Psoas muscle (tissue), 8 donors: ENCODE results near the gene KCNA10. TPM values are rescaled to one million over a fixed set of nuclear protein-coding genes. Genes with fewer than 3 reads are reported as not detected.

Experiments used
- ATAC-seq, 4 donors: fragments of 200-7000 bp; cut with Tn5 transposase; one replicate each; pipeline ENCODE4 v1.9.1; 2020; ENCODE audit warnings: moderate library complexity in 3 of 4, mild to moderate bottlenecking in 2 of 4
- DNase-seq, 2 donors: peaks; one replicate each; pipeline ENCODE4 v3.0.0-alpha.2; 2020
- H3K27ac ChIP-seq: fragments of 200-600 bp; one replicate; pipeline ENCODE4 v1.8.0; 2022
- H3K27me3 ChIP-seq, 3 donors: fragments of 200-600 bp in 1 of 3; one replicate each; pipeline versions ENCODE4 v1.6.1 to v1.8.0; 2013 to 2022; ENCODE audit warnings: low read length in 2 of 3, mild to moderate bottlenecking in 2 of 3, moderate library complexity in 1 of 3; ENCODE audit not compliant: insufficient read depth in 3 of 3
- H3K36me3 ChIP-seq, 2 donors: fragments of 200-600 bp in 1 of 2; one replicate each; pipeline versions ENCODE4 v1.6.1 to v1.8.0; 2013 to 2022; ENCODE audit warnings: low read depth in 1 of 2, mild to moderate bottlenecking in 1 of 2, moderate library complexity in 1 of 2; ENCODE audit not compliant: insufficient read depth in 1 of 2
- H3K4me1 ChIP-seq: fragments of 200-600 bp; one replicate; pipeline ENCODE4 v1.8.0; 2022
- H3K4me3 ChIP-seq: fragments of 200-600 bp; one replicate; pipeline ENCODE4 v1.8.0; 2022; ENCODE audit warnings: mild to moderate bottlenecking
- H3K9me3 ChIP-seq: fragments of 200-600 bp; one replicate; pipeline ENCODE4 v1.8.0; 2022
- CTCF ChIP-seq: fragments of 200-600 bp; IDR thresholded peaks from one replicate; pipeline ENCODE4 v1.8.0; 2022; ENCODE audit warnings: antibody characterized with exemption
- WGBS, 3 donors: extraction: QIAGEN DNeasy Blood & Tissue Kit; methylation state at CpG; one replicate each; pipeline versions ENCODE4 v1.1.6 to v1.1.7; 2013; 5-methylcytosine and 5-hydroxymethylcytosine counted together
- intact Hi-C, 2 donors: fragments of 100-400 bp; cut with DNase I; formaldehyde crosslinking; loops; one replicate each; pipeline versions ENCODE4 v1.11.0 to v1.14.2; 2022
- polyA plus RNA-seq, 3 donors: library from polyadenylated mRNA; stranded (reverse); fragments of 200-250 nt; gene quantifications; one replicate each; pipeline ENCODE4 v1.2.3, GENCODE V29; 2013
- total RNA-seq, 4 donors: library from RNA; stranded (reverse); fragmentation: NEBNext Ultra II Directional in 2 of 4; extraction: Animal tissue kit (Norgen Biotek cat#: 25700) in 2 of 4; gene quantifications; one replicate each; pipeline versions ENCODE4 v1.2.1 to v1.2.4, GENCODE V29; 2021 to 2023
- donor health status: healthy with polysubstance abuse.
- donor health status: DM: no; HTN: no; CAD: no; lungs with moderate emphysema.
- donor health status: Bipolar disorder and iron deficiency.
- donor health status: healthy.
- donor health status: DM: yes; HTN: yes; CAD: no.
- donor health status: DM: no; HTN: no; CAD: no.
- donor health status: DM: no; HTN: no; CAD: no.
- donor health status: DM: yes; HTN: yes; CAD: no.

KCNA10 gene
- total and polyA plus RNA-seq, 7 donors: not detected

- WGBS, 3 donors: 79 to 97% (median 89%) methylated on average over 5 of the region's 5 CpGs
- no peaks in the 10 kb centered on the region for H3K4me1 ChIP-seq
- no peaks in the 10 kb centered on the region for H3K36me3 ChIP-seq
- no peak overlapping the region for H3K27ac ChIP-seq
- no peaks in the 10 kb centered on the region for H3K9me3 ChIP-seq
- no peak for ATAC-seq
- no peak for TF ChIP-seq CTCF
- H3K4me3 ChIP-seq: no peak overlapping the region
- intact Hi-C loops: loop anchor here in 1 of 2 donors (10.0 kb wide), 2 partner anchors 78 to 288 kb away; no protein-coding TSS in a partner anchor
- H3K27me3 ChIP-seq: no peaks in the 10 kb centered on the region
- no peak for DNase-seq
These were observed 25.8 kb downstream of the KCNA10 start for GRCh38 chr1:110493059-110493699.

- no peaks in the 10 kb centered on the region for H3K27me3 ChIP-seq
These were observed 26.4 kb downstream of the KCNA10 start for GRCh38 chr1:110492573-110492972.

GRCh38 chr1:110490791-110491451, 28.1 kb downstream of the KCNA10 start:
- ATAC-seq: no peak
- intact Hi-C loops: loop anchor here in 1 of 2 donors (10.0 kb wide), 2 partner anchors 76 to 286 kb away; no protein-coding TSS in a partner anchor

More at GRCh38 chr1:110492573-110492972, 26.4 kb downstream of the KCNA10 start:
- H3K36me3 ChIP-seq: no peaks in the 10 kb centered on the region
- no peak overlapping the region for H3K4me3 ChIP-seq
- no peaks in the 10 kb centered on the region for H3K9me3 ChIP-seq
- 72 to 86% (median 74%) methylated on average over 7 of the region's 7 CpGs for WGBS, 3 donors
- TF ChIP-seq CTCF: no peak
- H3K27ac ChIP-seq: no peak overlapping the region
- intact Hi-C loops: loop anchor here in 1 of 2 donors (10.0 kb wide), 2 partner anchors 78 to 288 kb away; no protein-coding TSS in a partner anchor
- H3K4me1 ChIP-seq: no peaks in the 10 kb centered on the region
- ATAC-seq (no peak), DNase-seq (no peak)

GRCh38 chr1:110489973-110490542, 28.9 kb downstream of the KCNA10 start:
- DNase-seq: no peak
- WGBS, 3 donors: 82 to 86% (median 85%) methylated on average over 14 of the region's 14 CpGs
- Histone ChIP-seq H3K27ac (no peak overlapping the region), H3K4me3 (no peak overlapping the region), H3K36me3 (no peaks in the 10 kb centered on the region), H3K4me1 (no peaks in the 10 kb centered on the region), H3K9me3 (no peaks in the 10 kb centered on the region), H3K27me3 (no peaks in the 10 kb centered on the region)
- intact Hi-C loops: loop anchor here in 1 of 2 donors (10.0 kb wide), 2 partner anchors 75 to 285 kb away; no protein-coding TSS in a partner anchor
- ATAC-seq: no peak
- no peak for TF ChIP-seq CTCF

More at GRCh38 chr1:110490791-110491451, 28.1 kb downstream of the KCNA10 start:
- no peaks in the 10 kb centered on the region for H3K27me3 ChIP-seq
- no peaks in the 10 kb centered on the region for H3K9me3 ChIP-seq
- no peaks in the 10 kb centered on the region for H3K4me1 ChIP-seq
- H3K27ac ChIP-seq: no peak overlapping the region
- no peak for DNase-seq
- H3K4me3 ChIP-seq: no peak overlapping the region
- no peak for TF ChIP-seq CTCF
- 69 to 78% (median 71%) methylated on average over 11 of the region's 11 CpGs for WGBS, 3 donors
- no peaks in the 10 kb centered on the region for H3K36me3 ChIP-seq
